ENCODE results near the gene P4HA2. TPM values are rescaled to one million over a fixed set of nuclear protein-coding genes. Genes with fewer than 3 reads are reported as not detected.

P4HA2 gene
- total and polyA plus RNA-seq, 2 of the 13 experiments (the other 11 are each of a cell fraction or from before 2014, with no cell fraction given), result 37.7 to 126 TPM

- no peak for TF ChIP-seq NFE2 (CRISPR knock-in tag; IDR thresholded peaks at IDR 0.05)
- TF ChIP-seq ZBTB1 (CRISPR knock-in tag; IDR thresholded peaks at IDR 0.05; ENCODE audit: borderline replicate concordance), result no peak
- TF ChIP-seq, protein P1, sequence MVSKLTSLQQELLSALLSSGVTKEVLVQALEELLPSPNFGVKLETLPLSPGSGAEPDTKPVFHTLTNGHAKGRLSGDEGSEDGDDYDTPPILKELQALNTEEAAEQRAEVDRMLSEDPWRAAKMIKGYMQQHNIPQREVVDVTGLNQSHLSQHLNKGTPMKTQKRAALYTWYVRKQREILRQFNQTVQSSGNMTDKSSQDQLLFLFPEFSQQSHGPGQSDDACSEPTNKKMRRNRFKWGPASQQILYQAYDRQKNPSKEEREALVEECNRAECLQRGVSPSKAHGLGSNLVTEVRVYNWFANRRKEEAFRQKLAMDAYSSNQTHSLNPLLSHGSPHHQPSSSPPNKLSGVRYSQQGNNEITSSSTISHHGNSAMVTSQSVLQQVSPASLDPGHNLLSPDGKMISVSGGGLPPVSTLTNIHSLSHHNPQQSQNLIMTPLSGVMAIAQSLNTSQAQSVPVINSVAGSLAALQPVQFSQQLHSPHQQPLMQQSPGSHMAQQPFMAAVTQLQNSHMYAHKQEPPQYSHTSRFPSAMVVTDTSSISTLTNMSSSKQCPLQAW (CRISPR knock-in tag; IDR thresholded peaks at IDR 0.05), result peak; percentile 4; the same call in 1 of the 2 replicates
- peak; percentile 73 for TF ChIP-seq HOXA3 (CRISPR knock-in tag; IDR thresholded peaks at IDR 0.05)
- no peak for TF ChIP-seq MEF2D (CRISPR knock-in tag; IDR thresholded peaks at IDR 0.05)
- TF ChIP-seq PAX8 (CRISPR knock-in tag; IDR thresholded peaks at IDR 0.05; ENCODE audit: borderline replicate concordance), result 0 out of 2 replicates have a peak, but pooled peaks have one; percentile 67
- TF ChIP-seq, protein P2, sequence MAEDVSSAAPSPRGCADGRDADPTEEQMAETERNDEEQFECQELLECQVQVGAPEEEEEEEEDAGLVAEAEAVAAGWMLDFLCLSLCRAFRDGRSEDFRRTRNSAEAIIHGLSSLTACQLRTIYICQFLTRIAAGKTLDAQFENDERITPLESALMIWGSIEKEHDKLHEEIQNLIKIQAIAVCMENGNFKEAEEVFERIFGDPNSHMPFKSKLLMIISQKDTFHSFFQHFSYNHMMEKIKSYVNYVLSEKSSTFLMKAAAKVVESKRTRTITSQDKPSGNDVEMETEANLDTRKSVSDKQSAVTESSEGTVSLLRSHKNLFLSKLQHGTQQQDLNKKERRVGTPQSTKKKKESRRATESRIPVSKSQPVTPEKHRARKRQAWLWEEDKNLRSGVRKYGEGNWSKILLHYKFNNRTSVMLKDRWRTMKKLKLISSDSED (CRISPR knock-in tag; IDR thresholded peaks at IDR 0.05), result no peak
- TF ChIP-seq CEBPB (IDR thresholded peaks at IDR 0.05; ENCODE audit: borderline replicate concordance, low read depth, low read length), result no peak
- 0 out of 2 replicates have a peak, but pooled peaks have one; percentile 1 for TF ChIP-seq ZNF773 (CRISPR knock-in tag; IDR thresholded peaks at IDR 0.05; ENCODE audit: borderline replicate concordance)
- TF ChIP-seq ZNF292 (CRISPR knock-in tag; IDR thresholded peaks at IDR 0.05; ENCODE audit: borderline replicate concordance, low read depth), result no peak
- 0 out of 2 replicates have a peak, but pooled peaks have one; percentile 33 for TF ChIP-seq ARID2 (CRISPR knock-in tag; IDR thresholded peaks at IDR 0.05; ENCODE audit: borderline replicate concordance)
- TF ChIP-seq ARNT (IDR thresholded peaks at IDR 0.05), result no peak
- no peak for TF ChIP-seq ZUFSP (CRISPR knock-in tag; IDR thresholded peaks at IDR 0.05; ENCODE audit: borderline replicate concordance)
- TF ChIP-seq REL (CRISPR knock-in tag; conservative IDR thresholded peaks at IDR 0.05), result no peak
- TF ChIP-seq ZNF251 (CRISPR knock-in tag; IDR thresholded peaks at IDR 0.05), result no peak
- no peak for TF ChIP-seq SSRP1 (CRISPR knock-in tag; IDR thresholded peaks at IDR 0.05)
- peak; percentile 40 for TF ChIP-seq KMT2A (CRISPR knock-in tag; IDR thresholded peaks at IDR 0.05)
- peak; percentile 80; the same call in 1 of the 2 replicates for TF ChIP-seq ZBTB46 (CRISPR knock-in tag; IDR thresholded peaks at IDR 0.05; ENCODE audit: borderline replicate concordance)
- no peak for TF ChIP-seq HMG20B (CRISPR knock-in tag; conservative IDR thresholded peaks at IDR 0.05)
- no peak for TF ChIP-seq ZNF672 (CRISPR knock-in tag; IDR thresholded peaks at IDR 0.05)
- no peak for TF ChIP-seq PAF1 (CRISPR knock-in tag; IDR thresholded peaks at IDR 0.05)
- peak; percentile 8; the same call in 1 of the 2 replicates for TF ChIP-seq FOXP4 (CRISPR knock-in tag; IDR thresholded peaks at IDR 0.05)
These were observed at the start of gene P4HA2 (continued) for GRCh38 chr5:132227485-132228240.
